ENCODE data around the gene CITED2.
A peak's percentile ranks its signal among the peaks of the same experiment; 100 is the strongest.

DNA sequence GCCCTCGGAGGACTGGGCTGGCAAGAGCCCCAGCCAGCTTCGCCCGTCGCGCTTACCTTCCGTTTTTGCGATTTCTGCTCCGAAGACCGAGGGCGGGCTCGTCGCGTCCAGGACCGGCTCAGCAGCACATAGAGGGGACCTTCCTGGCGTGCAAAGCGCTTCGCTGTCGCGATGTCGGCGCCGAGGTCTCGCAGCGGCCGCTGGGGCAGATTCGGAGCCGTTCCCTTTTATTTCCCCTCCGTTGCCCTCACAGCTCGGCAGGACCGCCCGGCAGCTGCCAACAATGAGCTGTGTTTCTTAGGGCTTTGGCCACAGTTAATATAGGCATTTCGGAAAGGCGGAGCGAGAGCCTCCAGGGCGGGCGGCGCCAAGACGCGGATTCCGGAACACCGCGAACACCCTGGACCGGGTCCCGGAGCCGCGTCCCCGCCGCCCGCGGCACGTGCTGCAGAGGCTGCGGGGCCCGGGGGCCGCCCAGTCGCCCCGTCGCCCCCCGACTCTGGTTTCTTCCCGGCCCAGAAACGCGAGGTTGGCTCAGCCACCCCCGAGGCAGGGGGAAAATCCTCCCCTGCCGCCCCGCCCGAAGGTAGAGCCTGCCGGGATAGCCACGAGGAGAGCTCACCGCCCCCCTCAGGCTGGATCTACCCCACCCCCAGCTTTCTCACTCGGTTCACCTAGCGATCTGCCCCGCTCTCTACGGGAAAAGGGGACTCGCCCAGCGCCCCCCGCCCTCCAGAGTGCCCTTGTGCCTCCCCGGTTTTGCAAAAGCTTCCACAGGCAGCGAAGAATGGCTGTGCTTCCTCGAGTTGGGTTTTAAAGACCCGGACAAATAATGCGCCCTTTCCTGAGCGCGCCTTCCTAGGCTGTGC lies at the start of gene CITED2:
- TF ChIP-seq, protein P1, sequence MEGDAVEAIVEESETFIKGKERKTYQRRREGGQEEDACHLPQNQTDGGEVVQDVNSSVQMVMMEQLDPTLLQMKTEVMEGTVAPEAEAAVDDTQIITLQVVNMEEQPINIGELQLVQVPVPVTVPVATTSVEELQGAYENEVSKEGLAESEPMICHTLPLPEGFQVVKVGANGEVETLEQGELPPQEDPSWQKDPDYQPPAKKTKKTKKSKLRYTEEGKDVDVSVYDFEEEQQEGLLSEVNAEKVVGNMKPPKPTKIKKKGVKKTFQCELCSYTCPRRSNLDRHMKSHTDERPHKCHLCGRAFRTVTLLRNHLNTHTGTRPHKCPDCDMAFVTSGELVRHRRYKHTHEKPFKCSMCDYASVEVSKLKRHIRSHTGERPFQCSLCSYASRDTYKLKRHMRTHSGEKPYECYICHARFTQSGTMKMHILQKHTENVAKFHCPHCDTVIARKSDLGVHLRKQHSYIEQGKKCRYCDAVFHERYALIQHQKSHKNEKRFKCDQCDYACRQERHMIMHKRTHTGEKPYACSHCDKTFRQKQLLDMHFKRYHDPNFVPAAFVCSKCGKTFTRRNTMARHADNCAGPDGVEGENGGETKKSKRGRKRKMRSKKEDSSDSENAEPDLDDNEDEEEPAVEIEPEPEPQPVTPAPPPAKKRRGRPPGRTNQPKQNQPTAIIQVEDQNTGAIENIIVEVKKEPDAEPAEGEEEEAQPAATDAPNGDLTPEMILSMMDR (IDR thresholded peaks at IDR 0.05): peak in 3 of 6 experiments; percentile 48 to 64 (median 63)
- TF ChIP-seq POLR2A (IDR thresholded peaks at IDR 0.05) (peak; percentile 84 to 99 (median 94)), EP300 (IDR thresholded peaks at IDR 0.05) (peak in 1 of 4 donors; percentile 72), POLR2AphosphoS5 (IDR thresholded peaks at IDR 0.05) (peak; percentile 99 to 100)
